Measurements from ENCODE around the gene PPP1R7.

DNA sequence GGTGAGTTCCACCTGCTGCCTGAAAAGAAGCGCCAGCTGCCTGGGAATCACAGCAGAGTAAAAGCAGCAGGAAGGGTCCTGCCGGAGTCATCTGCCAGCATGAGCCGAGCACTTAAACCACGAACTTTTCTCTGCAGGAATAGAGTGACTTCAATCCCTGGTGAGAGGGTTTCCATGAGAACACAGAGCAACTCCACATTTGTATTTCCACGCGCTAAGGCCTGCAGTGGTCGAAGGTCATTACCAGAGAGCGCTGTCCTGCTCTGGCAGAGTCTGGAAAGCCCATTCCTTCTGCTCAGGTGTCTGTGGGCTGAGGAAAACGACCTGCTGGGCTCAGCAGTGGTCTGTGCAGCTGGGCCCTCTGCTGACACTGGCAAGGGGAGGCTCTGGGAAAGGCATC, 7.7 kb upstream of the PPP1R7 start:
- TF ChIP-seq POLR2A (IDR thresholded peaks at IDR 0.05; ENCODE audit: low read depth) (no peak), POLR2AphosphoS5 (IDR thresholded peaks at IDR 0.05) (no peak)
- TF ChIP-seq, protein P1, sequence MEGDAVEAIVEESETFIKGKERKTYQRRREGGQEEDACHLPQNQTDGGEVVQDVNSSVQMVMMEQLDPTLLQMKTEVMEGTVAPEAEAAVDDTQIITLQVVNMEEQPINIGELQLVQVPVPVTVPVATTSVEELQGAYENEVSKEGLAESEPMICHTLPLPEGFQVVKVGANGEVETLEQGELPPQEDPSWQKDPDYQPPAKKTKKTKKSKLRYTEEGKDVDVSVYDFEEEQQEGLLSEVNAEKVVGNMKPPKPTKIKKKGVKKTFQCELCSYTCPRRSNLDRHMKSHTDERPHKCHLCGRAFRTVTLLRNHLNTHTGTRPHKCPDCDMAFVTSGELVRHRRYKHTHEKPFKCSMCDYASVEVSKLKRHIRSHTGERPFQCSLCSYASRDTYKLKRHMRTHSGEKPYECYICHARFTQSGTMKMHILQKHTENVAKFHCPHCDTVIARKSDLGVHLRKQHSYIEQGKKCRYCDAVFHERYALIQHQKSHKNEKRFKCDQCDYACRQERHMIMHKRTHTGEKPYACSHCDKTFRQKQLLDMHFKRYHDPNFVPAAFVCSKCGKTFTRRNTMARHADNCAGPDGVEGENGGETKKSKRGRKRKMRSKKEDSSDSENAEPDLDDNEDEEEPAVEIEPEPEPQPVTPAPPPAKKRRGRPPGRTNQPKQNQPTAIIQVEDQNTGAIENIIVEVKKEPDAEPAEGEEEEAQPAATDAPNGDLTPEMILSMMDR (IDR thresholded peaks at IDR 0.05): no peak

All from esophagus muscularis mucosa (tissue), 3 donors.